ENCODE results near the gene DOC2B. TPM values are rescaled to one million over a fixed set of nuclear protein-coding genes. Genes with fewer than 3 reads are reported as not detected.

Gene DOC2B
- total RNA-seq, 4 donors from 2014 or later: 4.2 to 29.7 (median 6.1) TPM

DNA sequence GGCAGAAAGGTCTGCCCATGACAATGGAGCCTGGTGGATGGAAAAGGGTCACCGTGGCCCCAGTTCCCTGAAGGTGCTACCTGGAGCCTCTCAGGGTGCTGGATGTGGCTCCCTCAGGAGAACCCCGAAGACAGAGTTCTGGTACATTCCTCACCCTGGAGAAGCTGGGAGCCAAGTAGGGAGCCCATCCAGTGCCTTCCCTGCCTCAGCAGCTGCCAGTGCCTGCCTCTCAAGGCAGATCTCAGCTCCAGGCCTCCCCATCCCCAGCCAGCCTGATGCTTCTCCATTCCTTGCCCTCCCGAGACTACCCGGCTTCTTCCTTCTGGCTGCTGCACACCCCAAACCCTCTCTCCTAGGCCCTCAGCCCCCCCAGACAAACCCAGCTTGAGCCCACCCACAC is 23.5 kb downstream of the DOC2B start:
- H3K4me1 ChIP-seq: no peaks in the 10 kb centered on the region
- H3K27me3 ChIP-seq: no peaks in the 10 kb centered on the region
- no peak for DNase-seq
- H3K4me3 ChIP-seq: no peak overlapping the region
- TF ChIP-seq, protein P1, sequence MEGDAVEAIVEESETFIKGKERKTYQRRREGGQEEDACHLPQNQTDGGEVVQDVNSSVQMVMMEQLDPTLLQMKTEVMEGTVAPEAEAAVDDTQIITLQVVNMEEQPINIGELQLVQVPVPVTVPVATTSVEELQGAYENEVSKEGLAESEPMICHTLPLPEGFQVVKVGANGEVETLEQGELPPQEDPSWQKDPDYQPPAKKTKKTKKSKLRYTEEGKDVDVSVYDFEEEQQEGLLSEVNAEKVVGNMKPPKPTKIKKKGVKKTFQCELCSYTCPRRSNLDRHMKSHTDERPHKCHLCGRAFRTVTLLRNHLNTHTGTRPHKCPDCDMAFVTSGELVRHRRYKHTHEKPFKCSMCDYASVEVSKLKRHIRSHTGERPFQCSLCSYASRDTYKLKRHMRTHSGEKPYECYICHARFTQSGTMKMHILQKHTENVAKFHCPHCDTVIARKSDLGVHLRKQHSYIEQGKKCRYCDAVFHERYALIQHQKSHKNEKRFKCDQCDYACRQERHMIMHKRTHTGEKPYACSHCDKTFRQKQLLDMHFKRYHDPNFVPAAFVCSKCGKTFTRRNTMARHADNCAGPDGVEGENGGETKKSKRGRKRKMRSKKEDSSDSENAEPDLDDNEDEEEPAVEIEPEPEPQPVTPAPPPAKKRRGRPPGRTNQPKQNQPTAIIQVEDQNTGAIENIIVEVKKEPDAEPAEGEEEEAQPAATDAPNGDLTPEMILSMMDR (IDR thresholded peaks at IDR 0.05): no peak
- TF ChIP-seq POLR2A (IDR thresholded peaks at IDR 0.05): no peak
- H3K9me3 ChIP-seq: no peaks in the 10 kb centered on the region
- H3K27ac ChIP-seq: no peak overlapping the region
- H3K36me3 ChIP-seq: no peaks in the 10 kb centered on the region

DNA sequence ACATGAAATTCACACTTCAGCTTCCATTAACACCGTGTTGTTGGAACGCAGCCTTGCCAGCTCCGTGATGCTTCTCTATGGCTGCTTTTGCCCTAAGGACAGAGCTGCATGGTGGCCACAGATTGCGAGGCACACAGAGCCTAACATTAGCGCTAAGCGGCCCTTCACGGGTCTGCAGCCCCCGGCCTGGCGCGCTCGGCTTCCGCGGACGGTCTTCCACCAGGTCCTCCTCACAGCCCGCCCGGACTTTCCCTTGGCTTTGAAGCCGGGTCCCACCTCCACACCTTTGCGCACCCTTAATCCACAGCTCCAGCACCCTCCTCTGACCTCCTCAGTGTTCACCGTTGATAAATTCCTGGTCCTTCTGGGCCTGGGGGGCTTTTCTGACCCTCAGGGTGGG is 24.5 kb downstream of the DOC2B start:
- H3K36me3 ChIP-seq: no peaks in the 10 kb centered on the region
- H3K27me3 ChIP-seq: no peaks in the 10 kb centered on the region
- H3K4me1 ChIP-seq: no peaks in the 10 kb centered on the region
- H3K9me3 ChIP-seq: no peaks in the 10 kb centered on the region
- no peak for TF ChIP-seq POLR2A (IDR thresholded peaks at IDR 0.05)
- TF ChIP-seq, protein P1 (IDR thresholded peaks at IDR 0.05): no peak
- no peak overlapping the region for H3K4me3 ChIP-seq
- no peak for DNase-seq
- H3K27ac ChIP-seq: no peak overlapping the region

DNA sequence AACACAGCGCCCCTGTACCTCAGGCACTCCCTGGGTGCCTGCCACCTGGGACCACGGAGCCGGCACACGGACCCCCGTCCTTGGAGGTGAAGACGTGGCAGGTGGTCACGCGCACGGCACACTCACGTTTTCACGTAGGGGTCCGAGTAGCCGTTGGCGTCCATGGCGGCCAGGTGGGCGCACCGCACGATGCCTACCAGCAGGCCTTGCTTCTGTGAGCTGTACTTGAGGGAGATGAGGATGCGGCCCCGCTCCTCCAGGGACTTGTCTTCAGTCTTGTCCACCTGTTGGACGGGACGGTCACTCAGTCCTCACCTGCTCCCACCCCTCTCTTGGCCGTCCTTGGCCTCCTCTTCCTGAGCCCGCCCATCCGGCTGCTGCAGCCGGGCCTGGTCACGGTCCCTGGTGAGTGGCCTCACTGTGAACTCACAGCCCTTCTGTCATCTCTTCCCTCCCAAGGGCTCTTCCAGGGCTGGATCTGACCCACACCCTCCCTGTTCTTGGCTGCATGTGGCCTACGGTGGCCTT is 25.3 kb downstream of the DOC2B start:
- Histone ChIP-seq H3K27me3 (no peaks in the 10 kb centered on the region), H3K4me3 (no peak overlapping the region), H3K27ac (no peak overlapping the region), H3K36me3 (no peaks in the 10 kb centered on the region), H3K9me3 (no peaks in the 10 kb centered on the region), H3K4me1 (no peaks in the 10 kb centered on the region)
- no peak for DNase-seq
- TF ChIP-seq, protein P1 (IDR thresholded peaks at IDR 0.05): no peak
- TF ChIP-seq POLR2A (IDR thresholded peaks at IDR 0.05): no peak

DNA sequence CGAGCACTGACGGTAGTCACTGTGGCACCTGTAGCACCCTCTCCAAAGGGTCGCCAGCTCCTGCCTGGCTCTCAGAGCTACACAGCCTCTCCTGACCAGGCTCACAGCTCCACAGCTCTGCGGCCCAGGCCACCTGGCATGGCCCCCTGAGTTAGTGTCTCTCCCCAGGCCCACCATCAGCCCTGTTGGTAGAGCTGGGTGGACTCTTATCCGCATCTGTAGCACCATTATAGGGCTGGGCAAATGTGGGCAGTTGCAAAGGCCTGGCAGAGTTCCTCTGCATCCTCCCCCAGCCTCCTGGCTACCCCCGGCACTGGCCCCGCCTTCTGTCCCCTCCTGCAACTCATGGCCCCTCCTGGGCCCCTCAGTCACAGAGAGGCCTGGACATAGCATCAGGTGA is 25.9 kb downstream of the DOC2B start:
- H3K27ac ChIP-seq: no peak overlapping the region
- H3K36me3 ChIP-seq: no peaks in the 10 kb centered on the region
- H3K4me3 ChIP-seq: no peak overlapping the region
- H3K9me3 ChIP-seq: no peaks in the 10 kb centered on the region
- no peaks in the 10 kb centered on the region for H3K27me3 ChIP-seq
- no peaks in the 10 kb centered on the region for H3K4me1 ChIP-seq
- DNase-seq: no peak
- TF ChIP-seq, protein P1 (IDR thresholded peaks at IDR 0.05): no peak
- no peak for TF ChIP-seq POLR2A (IDR thresholded peaks at IDR 0.05)

DNA sequence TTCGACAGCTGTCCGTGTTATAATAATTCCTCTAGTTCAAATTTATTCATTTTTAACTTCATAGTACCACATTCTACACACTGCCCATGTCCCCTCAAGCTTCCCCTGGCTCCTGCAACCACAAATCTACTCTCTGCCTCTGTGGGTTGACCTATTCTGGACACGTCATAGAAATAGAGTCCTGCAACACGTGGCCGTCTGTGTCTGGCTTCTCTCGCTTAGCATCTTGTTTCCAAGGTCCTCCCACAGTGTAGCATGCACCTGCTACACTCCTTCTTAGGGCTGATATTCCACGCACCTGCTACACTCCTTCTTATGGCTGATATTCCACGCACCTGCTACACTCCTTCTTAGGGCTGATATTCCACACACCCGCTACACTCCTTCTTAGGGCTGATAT is 27.6 kb downstream of the DOC2B start:
- no peak overlapping the region for H3K27ac ChIP-seq
- no peak for DNase-seq
- no peaks in the 10 kb centered on the region for H3K36me3 ChIP-seq
- H3K4me3 ChIP-seq: no peak overlapping the region
- no peaks in the 10 kb centered on the region for H3K9me3 ChIP-seq
- TF ChIP-seq, protein P1 (IDR thresholded peaks at IDR 0.05): no peak
- TF ChIP-seq POLR2A (IDR thresholded peaks at IDR 0.05): no peak
- H3K27me3 ChIP-seq: no peaks in the 10 kb centered on the region
- no peaks in the 10 kb centered on the region for H3K4me1 ChIP-seq

DNA sequence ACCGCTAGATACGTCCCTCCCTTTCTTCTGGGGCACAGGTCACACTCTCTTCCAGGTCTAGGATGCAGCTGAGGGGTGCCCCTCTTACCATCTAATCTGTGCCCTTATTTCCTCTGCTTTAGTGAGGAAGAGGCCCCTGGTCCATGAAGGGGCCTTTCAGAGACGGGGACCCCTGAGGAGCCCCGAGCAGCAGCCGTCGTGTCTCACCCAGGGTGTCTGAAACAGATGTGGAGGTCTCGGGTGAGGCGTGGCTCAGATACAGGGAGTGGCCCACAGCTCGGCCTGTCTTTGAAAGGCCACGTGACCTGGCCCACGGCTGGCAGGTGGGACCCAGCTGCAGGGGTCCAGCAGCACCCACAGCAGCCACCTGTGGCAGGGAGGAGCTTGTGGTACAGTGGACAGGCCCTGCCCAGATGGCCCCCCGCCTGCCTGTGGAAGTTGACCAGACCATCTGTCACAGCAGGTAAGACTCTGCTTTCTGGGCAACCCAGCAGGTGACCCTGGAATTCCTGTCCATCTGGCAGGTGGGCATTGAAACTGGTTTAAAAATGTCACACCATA is 28.5 kb downstream of the DOC2B start:
- H3K27me3 ChIP-seq: no peaks in the 10 kb centered on the region
- no peaks in the 10 kb centered on the region for H3K36me3 ChIP-seq
- TF ChIP-seq POLR2A (IDR thresholded peaks at IDR 0.05): no peak
- TF ChIP-seq, protein P1 (IDR thresholded peaks at IDR 0.05): no peak
- DNase-seq: no peak
- H3K4me3 ChIP-seq: no peak overlapping the region
- H3K27ac ChIP-seq: no peak overlapping the region
- no peaks in the 10 kb centered on the region for H3K9me3 ChIP-seq
- H3K4me1 ChIP-seq: no peaks in the 10 kb centered on the region
